ENCODE data around the gene SCAMP2.
A peak's percentile ranks its signal among the peaks of the same experiment; 100 is the strongest.

SCAMP2 gene

DNA sequence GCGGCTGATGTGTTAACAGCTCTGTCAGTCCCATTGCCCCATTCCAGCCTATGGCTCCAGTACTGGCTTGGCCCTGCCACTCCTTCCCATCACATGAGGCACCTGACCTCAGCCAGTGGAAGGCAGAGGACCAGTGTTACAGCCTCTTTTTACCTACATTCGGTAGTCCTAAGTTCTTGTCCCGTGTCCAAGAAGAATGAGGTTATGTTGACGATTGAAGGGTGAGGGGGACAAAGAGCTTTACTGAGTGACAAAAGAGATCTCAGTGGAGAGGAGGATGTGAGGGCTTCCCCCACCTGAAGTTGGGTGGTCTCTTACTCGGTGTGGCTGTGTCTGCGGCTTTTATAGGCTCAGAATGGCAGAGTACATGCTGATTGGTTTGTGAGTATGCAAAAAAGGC lies 9.4 kb upstream of the SCAMP2 start:
- DNase-seq: no peak
- Histone ChIP-seq H3K4ac (ENCODE audit: low read depth in 1 of 2, low read length in 2 of 2) (no peak overlapping the region), H2AK5ac (ENCODE audit: low read length, severe bottlenecking) (no peak overlapping the region), H3K4me2 (ENCODE audit: low read length, poor library complexity, severe bottlenecking) (no peak overlapping the region), H3K36me3 (ENCODE audit: control insufficient read depth in 1 of 2, insufficient read depth in 2 of 2, low read depth in 1 of 2, low read length in 2 of 2) (no peaks in the 10 kb centered on the region), H2BK120ac (ENCODE audit: low read depth, low read length) (no peak overlapping the region), H3K27ac (ENCODE audit: low read length, poor library complexity, severe bottlenecking) (no peak overlapping the region), H2BK5ac (ENCODE audit: low read depth, low read length, poor library complexity, severe bottlenecking) (no peak overlapping the region), H3K9ac (ENCODE audit: low read length) (no peak overlapping the region), H3K79me1 (replicated peaks; ENCODE audit: low read length, poor library complexity, severe bottlenecking) (no peaks in the 10 kb centered on the region), H2BK15ac (ENCODE audit: low read depth, poor library complexity, severe bottlenecking) (no peak overlapping the region), H2BK12ac (ENCODE audit: low read length in 2 of 2) (no peak overlapping the region), H2AFZ (ENCODE audit: low read depth, low read length) (no peak overlapping the region), H3K9me3 (ENCODE audit: control insufficient read depth, low read length) (no peaks in the 10 kb centered on the region), H3K27me3 (ENCODE audit: control insufficient read depth in 1 of 2, insufficient read depth in 1 of 2, low read length in 2 of 2) (no peaks in the 10 kb centered on the region), H3K23ac (ENCODE audit: low read length in 2 of 2) (no peak overlapping the region), H4K91ac (ENCODE audit: low read length) (no peak overlapping the region), H3K18ac (ENCODE audit: low read depth in 1 of 2, low read length in 2 of 2) (no peak overlapping the region), H3K4me1 (ENCODE audit: control insufficient read depth, insufficient read depth, low read depth, low read length) (peaks cover 7% of the 10 kb centered on the region), H3K14ac (ENCODE audit: low read length in 2 of 2) (no peak overlapping the region), H3K4me3 (ENCODE audit: insufficient read depth in 1 of 2, low read depth in 1 of 2, low read length in 2 of 2) (no peak overlapping the region), H4K8ac (ENCODE audit: low read length) (no peak overlapping the region)
- 61% methylated on average over 6 of the region's 6 CpGs for WGBS

DNA sequence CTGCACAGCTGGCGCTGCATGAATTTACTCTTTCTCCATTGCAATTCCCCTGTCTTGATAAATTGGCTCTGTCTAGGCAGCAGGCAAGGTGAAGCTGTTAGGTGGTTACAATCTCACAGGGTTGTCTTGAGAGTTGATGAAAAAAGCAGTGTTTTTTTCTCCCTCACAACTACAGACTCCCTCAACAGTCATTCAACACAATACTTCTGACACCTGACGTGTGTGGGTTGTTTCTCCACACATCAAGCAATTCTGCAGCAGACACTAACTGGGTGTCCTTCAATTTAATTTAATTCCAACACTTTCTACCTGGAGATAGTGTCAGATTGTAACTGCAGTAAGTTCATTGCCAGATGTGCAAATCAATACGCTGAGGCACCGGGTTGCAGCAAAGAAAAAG lies 5.1 kb upstream of the SCAMP2 start:
- Histone ChIP-seq H3K9ac (ENCODE audit: low read length) (no peak overlapping the region), H4K8ac (ENCODE audit: low read length) (no peak overlapping the region), H2AFZ (ENCODE audit: low read depth, low read length) (no peak overlapping the region), H3K4me3 (ENCODE audit: insufficient read depth in 1 of 2, low read depth in 1 of 2, low read length in 2 of 2) (no peak overlapping the region), H3K4me1 (ENCODE audit: control insufficient read depth, insufficient read depth, low read depth, low read length) (peaks cover 7% of the 10 kb centered on the region), H3K27ac (ENCODE audit: low read length, poor library complexity, severe bottlenecking) (no peak overlapping the region), H2AK5ac (ENCODE audit: low read length, severe bottlenecking) (no peak overlapping the region), H3K79me1 (replicated peaks; ENCODE audit: low read length, poor library complexity, severe bottlenecking) (no peaks in the 10 kb centered on the region), H2BK5ac (ENCODE audit: low read depth, low read length, poor library complexity, severe bottlenecking) (no peak overlapping the region), H2BK120ac (ENCODE audit: low read depth, low read length) (no peak overlapping the region), H3K36me3 (ENCODE audit: control insufficient read depth in 1 of 2, insufficient read depth in 2 of 2, low read depth in 1 of 2, low read length in 2 of 2) (no peaks in the 10 kb centered on the region), H2BK15ac (ENCODE audit: low read depth, poor library complexity, severe bottlenecking) (no peak overlapping the region), H3K14ac (ENCODE audit: low read length in 2 of 2) (no peak overlapping the region), H3K18ac (ENCODE audit: low read depth in 1 of 2, low read length in 2 of 2) (no peak overlapping the region), H3K23ac (ENCODE audit: low read length in 2 of 2) (no peak overlapping the region), H3K4me2 (ENCODE audit: low read length, poor library complexity, severe bottlenecking) (no peak overlapping the region), H4K91ac (ENCODE audit: low read length) (no peak overlapping the region), H3K9me3 (ENCODE audit: control insufficient read depth, low read length) (no peaks in the 10 kb centered on the region), H3K4ac (ENCODE audit: low read depth in 1 of 2, low read length in 2 of 2) (no peak overlapping the region), H2BK12ac (ENCODE audit: low read length in 2 of 2) (no peak overlapping the region), H3K27me3 (ENCODE audit: control insufficient read depth in 1 of 2, insufficient read depth in 1 of 2, low read length in 2 of 2) (no peaks in the 10 kb centered on the region)
- WGBS: 77% methylated on average over 3 of the region's 4 CpGs
- DNase-seq: no peak

DNA sequence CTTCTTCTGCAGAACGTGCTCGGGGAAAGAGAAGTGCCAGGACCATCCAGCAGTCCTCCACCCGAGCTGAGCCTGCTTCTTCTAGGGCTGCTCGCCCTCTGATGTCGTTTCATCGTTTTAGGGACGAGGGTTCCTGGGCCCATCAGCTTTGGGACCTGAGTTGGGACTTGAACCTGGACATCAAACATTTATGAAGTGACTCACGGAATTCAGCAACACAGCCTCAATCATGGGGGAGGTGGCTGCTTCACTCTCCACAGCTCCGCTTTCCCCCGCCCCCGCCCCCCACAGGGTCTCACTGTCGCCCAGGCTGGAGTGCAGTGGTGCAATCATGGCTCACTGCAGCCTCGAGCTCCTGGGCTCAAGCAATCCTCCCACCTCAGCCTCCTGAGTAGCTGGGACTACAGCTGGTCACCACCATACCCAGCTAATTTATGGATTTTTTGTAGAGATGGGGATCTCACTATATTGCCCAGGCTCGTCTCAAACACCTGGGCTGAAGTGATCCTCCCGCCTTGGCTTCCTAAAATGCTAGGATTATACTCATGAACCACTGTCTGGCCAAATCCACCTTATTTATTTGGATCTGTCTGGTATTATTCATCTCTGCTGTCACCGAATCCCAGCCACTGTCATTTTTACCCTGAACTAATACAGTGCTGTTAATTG lies 725 bp upstream of the SCAMP2 start:
- Histone ChIP-seq H4K8ac (ENCODE audit: low read length) (peak overlapping the region; percentile 98), H2AFZ (ENCODE audit: low read depth, low read length) (peak overlapping the region; percentile 77), H3K4me2 (ENCODE audit: low read length, poor library complexity, severe bottlenecking) (peak overlapping the region; percentile 98), H2BK5ac (ENCODE audit: low read depth, low read length, poor library complexity, severe bottlenecking) (no peak overlapping the region), H3K4me1 (ENCODE audit: control insufficient read depth, insufficient read depth, low read depth, low read length) (peaks cover 23% of the 10 kb centered on the region), H3K79me1 (replicated peaks; ENCODE audit: low read length, poor library complexity, severe bottlenecking) (peaks cover 5% of the 10 kb centered on the region), H2AK5ac (ENCODE audit: low read length, severe bottlenecking) (no peak overlapping the region), H2BK12ac (ENCODE audit: low read length in 2 of 2) (peak overlapping the region; percentile 19 to 71), H3K9ac (ENCODE audit: low read length) (peak overlapping the region; percentile 97), H3K4me3 (ENCODE audit: insufficient read depth in 1 of 2, low read depth in 1 of 2, low read length in 2 of 2) (peak overlapping the region; percentile 39 to 100), H3K18ac (ENCODE audit: low read depth in 1 of 2, low read length in 2 of 2) (peak overlapping the region; percentile 88), H3K14ac (ENCODE audit: low read length in 2 of 2) (peak overlapping the region in 1 of 2 experiments; percentile 88), H3K4ac (ENCODE audit: low read depth in 1 of 2, low read length in 2 of 2) (peak overlapping the region; percentile 74 to 90), H3K27ac (ENCODE audit: low read length, poor library complexity, severe bottlenecking) (peak overlapping the region; percentile 23), H2BK15ac (ENCODE audit: low read depth, poor library complexity, severe bottlenecking) (no peak overlapping the region), H3K36me3 (ENCODE audit: control insufficient read depth in 1 of 2, insufficient read depth in 2 of 2, low read depth in 1 of 2, low read length in 2 of 2) (peaks cover 3 to 5% of the 10 kb centered on the region in 2 experiments), H2BK120ac (ENCODE audit: low read depth, low read length) (no peak overlapping the region), H3K9me3 (ENCODE audit: control insufficient read depth, low read length) (no peaks in the 10 kb centered on the region), H3K23ac (ENCODE audit: low read length in 2 of 2) (no peak overlapping the region), H3K27me3 (ENCODE audit: control insufficient read depth in 1 of 2, insufficient read depth in 1 of 2, low read length in 2 of 2) (no peaks in the 10 kb centered on the region), H4K91ac (ENCODE audit: low read length) (peak overlapping the region; percentile 47)
- WGBS: 42% methylated on average over 14 of the region's 16 CpGs
- peak; percentile 29 for DNase-seq

DNA sequence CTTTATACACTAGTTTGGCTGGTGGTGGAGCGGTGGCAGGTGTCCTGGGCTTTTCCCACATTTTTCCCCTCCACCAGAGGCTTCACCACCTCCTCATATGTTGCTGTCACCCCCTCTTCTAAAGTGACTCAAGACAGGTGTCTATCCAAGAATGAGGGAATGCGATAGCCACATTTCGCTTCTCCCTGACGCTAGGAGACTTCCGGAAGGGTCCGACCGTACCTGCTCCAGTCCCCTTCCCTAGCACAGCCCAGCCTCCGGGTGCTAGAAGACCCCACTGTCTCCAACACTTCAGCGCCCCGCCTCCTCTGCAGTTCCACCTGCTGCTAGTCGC lies 496 bp downstream of the SCAMP2 start:
- Histone ChIP-seq H3K4me1 (ENCODE audit: control insufficient read depth, insufficient read depth, low read depth, low read length) (peaks cover 29% of the 10 kb centered on the region), H2BK120ac (ENCODE audit: low read depth, low read length) (no peak overlapping the region), H3K23ac (ENCODE audit: low read length in 2 of 2) (no peak overlapping the region), H3K4me3 (ENCODE audit: insufficient read depth in 1 of 2, low read depth in 1 of 2, low read length in 2 of 2) (peak overlapping the region; percentile 72 to 100), H3K4me2 (ENCODE audit: low read length, poor library complexity, severe bottlenecking) (peak overlapping the region; percentile 98), H3K27ac (ENCODE audit: low read length, poor library complexity, severe bottlenecking) (no peak overlapping the region), H3K36me3 (ENCODE audit: control insufficient read depth in 1 of 2, insufficient read depth in 2 of 2, low read depth in 1 of 2, low read length in 2 of 2) (peaks cover 3 to 9% of the 10 kb centered on the region in 2 experiments), H3K4ac (ENCODE audit: low read depth in 1 of 2, low read length in 2 of 2) (no peak overlapping the region), H3K9me3 (ENCODE audit: control insufficient read depth, low read length) (no peaks in the 10 kb centered on the region), H2BK12ac (ENCODE audit: low read length in 2 of 2) (no peak overlapping the region), H2BK5ac (ENCODE audit: low read depth, low read length, poor library complexity, severe bottlenecking) (no peak overlapping the region), H2AFZ (ENCODE audit: low read depth, low read length) (no peak overlapping the region), H3K14ac (ENCODE audit: low read length in 2 of 2) (no peak overlapping the region), H3K9ac (ENCODE audit: low read length) (peak overlapping the region; percentile 97), H4K8ac (ENCODE audit: low read length) (no peak overlapping the region), H2AK5ac (ENCODE audit: low read length, severe bottlenecking) (peak overlapping the region; percentile 23), H2BK15ac (ENCODE audit: low read depth, poor library complexity, severe bottlenecking) (no peak overlapping the region), H3K79me1 (replicated peaks; ENCODE audit: low read length, poor library complexity, severe bottlenecking) (peaks cover 5% of the 10 kb centered on the region), H3K18ac (ENCODE audit: low read depth in 1 of 2, low read length in 2 of 2) (peak overlapping the region in 1 of 2 experiments; percentile 29), H4K91ac (ENCODE audit: low read length) (no peak overlapping the region), H3K27me3 (ENCODE audit: control insufficient read depth in 1 of 2, insufficient read depth in 1 of 2, low read length in 2 of 2) (no peaks in the 10 kb centered on the region)
- no peak for DNase-seq
- WGBS: 0% methylated on average over 10 of the region's 11 CpGs

All from mesenchymal stem cell (in vitro differentiated cells and primary cell).